GM19395 (cell line): ENCODE results near the gene THTPA.

Experiments used
- ATAC-seq: cut with Tn5 transposase; IDR thresholded peaks from one replicate; pipeline ENCODE4 v1.9.1; 2021; ENCODE audit warnings: mild to moderate bottlenecking, moderate library complexity; ENCODE audit not compliant: unreplicated experiment

THTPA gene

DNA sequence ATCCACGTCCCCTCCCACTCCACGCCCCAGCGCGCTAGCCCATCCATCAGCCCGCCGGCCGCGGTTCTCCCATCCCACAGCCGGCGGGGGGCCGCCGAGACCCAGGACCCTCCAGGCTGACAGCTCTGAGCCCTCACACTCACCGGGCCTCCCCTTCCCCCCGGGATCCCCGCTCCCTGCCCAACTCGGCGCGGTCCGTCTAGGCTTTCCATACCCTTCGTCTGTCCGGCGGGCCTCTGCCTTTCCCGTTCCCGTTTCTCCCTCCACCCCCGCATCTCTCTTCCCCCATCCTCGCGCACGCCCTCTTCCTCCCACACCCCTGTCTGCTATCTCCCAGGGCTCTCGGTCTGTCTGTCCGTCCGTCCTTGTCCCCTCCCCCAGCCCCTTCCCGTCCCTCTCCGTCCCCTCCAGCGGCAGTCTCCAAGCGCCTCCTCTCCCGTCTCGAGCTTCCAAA is 5.2 kb upstream of the THTPA start:
- no peak for ATAC-seq

DNA sequence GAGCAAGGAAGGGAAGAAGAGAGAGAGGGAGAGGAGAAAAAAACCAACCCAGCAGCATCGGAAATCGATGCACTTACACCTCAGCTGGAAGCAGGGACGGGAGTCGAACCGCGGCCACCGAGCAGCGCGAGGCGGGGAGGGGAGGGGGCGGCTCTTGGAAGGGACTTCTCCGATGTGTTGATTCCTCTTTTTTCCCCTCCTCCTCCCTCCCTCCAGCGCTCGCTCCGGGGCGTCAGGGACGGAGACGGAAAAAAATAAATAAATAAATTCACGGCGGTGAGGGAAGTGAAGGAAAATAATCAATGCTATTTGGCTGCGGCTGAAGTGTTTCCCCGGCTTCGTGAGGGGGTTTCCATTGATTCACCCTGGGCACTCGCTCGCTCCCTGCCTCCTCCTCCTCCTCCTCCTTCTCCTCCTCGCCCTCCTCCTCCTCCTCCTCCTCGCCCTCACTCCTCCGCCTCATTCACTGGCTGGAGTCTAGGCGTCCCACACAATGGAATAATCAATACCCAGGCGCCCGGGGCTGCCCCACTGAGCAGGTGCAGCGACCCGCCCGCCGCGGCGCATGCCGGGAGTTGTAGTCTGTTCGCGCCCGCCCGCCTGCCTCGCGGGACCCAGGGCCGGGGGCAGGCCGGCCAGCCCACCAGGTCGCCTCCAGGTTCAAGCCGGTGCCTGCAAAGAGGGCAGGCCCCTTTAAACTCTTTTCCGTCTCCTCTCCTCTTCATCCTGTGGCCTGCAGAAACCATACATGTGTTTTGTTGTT is 4.6 kb upstream of the THTPA start, which contains the start of gene ZFHX2:
Gene ZFHX2 (minus strand): TSS at position 500 of the 763 bp plus-strand sequence. CDS start 16,440 bp downstream, outside the sequence.
- no peak for ATAC-seq

DNA sequence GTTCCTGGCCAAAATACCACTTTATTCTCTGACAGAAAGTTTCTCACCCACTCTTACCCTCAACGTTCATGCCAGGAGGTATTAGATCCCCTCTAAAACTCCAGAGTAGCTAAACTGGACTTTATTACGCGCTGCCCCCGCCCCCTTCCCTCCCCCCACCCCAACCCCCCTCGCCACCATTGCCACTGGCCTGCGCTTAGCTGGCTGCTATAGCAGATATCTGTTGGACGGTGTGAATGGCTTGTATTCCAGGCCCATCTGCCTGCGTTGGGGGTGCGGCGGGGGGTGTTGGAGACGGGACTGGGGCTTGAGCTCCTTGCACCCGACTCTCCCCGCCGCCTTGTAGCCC is 564 bp upstream of the THTPA start:
- ATAC-seq, result peak; percentile 15

DNA sequence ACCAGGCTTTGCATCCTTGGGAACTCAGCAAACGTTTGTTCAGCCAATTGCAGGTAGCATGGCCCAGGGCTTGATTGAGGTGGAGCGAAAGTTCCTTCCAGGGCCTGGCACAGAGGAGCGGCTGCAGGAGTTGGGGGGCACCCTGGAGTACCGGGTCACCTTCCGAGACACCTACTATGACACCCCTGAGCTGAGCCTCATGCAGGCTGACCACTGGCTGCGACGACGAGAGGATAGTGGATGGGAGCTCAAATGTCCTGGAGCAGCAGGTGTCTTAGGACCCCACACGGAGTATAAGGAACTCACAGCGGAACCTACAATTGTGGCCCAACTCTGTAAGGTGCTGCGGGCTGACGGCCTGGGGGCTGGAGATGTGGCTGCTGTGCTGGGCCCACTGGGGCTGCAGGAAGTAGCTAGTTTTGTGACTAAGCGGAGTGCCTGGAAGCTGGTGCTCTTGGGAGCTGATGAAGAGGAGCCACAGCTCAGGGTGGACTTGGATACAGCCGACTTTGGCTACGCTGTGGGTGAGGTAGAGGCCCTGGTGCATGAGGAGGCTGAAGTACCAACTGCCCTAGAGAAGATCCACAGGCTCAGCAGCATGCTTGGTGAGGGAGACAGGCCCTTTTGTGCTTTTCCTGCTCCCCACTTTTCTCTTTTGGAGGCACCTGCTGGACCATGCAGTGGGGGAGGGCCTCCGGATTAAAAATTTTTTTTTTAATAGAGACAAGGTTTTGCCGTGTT is 799 bp downstream of the THTPA start:
- no peak for ATAC-seq

DNA sequence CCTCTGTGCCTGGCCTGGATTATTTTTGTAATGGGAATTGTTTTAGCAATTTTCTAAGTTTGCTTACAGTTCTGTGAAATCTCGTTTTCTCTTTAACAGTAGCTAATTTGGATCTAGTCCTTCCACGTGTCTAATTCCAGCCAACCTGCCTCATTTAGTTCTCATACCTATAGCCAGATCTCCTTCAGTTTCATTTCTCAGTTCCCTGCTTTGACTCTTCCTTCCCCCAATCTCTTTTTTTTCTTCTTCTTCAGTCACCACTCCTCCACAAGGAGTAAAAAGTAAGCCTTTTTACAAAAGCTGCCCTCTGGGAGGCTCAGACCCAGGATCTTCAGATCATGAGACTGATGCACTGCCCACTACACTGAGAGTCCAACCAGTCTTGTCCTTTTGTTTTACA is 1.4 kb downstream of the THTPA start:
- ATAC-seq, result no peak

DNA sequence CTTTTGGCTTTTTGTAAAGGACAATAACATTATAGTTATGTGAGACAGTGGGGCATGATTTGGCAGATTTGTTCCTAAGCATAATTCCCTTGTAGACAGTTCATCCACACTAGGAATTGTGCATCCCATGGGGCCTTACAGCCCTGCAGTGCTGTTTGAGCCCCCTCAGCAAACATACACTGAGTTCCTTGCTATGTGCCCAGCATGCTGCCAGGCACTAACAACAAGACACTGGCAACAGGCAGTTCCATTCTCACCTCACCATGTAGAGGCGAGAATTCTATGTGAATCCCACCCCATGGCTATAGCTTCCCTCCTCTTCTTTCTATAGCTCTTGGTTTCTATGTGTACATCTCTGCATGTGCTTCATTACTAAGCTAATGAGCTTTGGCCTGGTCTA is 1.9 kb downstream of the THTPA start:
- no peak for ATAC-seq

DNA sequence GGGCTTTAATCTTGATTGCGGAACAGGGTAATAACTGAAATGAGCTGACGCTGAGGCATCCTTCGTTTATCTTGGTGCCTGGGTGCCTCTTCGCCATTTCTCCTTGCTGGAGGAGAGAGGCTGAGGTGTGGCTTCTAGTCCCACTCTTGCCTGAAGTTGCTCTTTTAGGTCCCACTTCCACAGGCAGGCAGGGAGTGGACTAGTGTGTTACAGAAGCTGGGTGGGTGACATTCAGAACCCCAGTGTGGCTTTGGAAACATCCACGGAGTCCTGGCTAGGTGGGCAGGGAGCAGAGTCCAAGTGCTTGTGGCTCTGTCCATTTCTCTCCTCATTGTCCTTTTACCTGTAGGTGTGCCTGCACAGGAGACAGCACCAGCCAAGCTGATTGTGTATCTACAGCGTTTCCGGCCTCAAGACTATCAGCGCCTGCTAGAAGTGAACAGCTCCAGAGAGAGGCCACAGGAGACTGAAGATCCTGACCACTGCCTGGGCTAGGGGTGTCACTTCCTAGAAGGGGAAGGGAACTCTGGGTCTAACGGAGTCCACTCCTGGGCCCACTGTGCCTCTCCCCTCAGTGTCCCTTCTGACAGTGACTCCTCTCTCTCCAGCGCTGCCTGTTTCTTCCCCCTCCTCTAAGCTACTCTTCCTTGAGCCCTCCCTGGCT is 2.4 kb downstream of the THTPA start:
- no peak for ATAC-seq

DNA sequence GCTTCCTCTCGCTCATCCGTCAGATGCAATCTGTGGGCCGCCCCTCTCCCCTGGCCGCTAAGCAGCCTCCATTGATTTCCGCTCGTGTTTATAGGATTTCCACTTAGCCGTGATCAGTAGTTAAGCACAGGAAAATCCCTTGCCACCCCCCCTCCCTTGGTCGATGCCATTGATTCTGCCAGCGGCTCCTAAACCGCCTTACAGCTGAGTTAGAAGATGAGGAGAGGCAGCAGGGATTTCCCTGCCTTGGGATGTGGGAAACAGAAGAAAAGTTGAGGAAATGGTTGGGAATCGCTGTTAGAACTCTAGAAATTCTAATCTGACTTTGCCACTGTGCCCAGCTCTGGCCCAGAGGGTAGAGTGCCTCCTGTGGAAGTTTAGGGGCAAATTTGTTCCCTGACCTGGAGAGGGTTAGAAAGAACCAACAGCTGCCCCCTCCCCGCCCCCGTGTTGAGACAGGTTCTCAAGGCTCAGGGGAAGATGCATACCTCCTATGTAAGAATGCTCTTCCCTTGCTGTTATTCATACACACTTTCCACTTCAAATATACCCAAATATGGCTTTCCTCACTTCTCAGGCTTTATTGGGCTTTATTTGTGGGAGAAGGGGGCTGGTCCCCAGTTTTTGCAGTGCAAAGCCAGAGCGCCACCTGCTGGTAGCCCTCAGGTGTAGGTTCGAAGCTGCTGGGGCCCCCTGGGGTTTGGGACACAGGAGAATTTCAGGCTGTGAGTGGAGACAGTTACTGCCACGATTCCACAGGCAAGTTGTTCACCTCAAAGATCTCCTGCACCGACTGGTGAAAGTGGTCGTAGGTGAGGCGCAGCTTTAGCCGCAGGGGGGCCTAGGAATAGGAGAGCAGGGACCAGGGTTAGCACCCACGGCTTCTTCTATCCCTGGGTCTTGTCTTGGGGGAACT is 3.2 kb downstream of the THTPA start:
- no peak for ATAC-seq

DNA sequence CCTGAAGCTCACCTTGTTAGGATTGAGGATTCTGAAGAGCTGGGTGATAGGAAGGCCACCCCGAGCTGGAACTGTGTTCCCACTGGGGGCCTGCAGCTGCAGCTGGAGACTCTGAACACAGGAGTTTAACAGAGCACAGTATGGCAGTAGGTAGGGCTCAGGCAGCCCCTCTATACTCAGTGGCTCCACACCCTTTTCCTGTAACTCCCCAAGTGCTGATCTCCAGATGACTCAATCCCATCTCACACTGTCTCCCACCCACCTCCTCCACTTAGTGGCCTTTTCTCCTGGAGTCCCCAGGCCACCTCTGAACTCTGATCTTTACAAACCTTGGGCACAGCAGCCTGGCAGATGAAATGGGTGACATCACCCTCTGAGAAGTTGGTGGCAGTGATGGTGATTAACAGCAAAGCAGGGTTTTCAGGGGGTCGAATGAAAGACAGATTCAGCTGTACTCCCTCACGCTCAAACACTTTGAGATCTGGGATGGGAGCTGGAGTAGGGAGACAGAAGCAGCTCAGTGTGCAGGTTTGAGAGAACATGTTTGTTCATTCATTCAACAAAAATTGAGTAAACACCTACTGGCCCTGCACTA is 4.0 kb downstream of the THTPA start:
- ATAC-seq, result no peak

DNA sequence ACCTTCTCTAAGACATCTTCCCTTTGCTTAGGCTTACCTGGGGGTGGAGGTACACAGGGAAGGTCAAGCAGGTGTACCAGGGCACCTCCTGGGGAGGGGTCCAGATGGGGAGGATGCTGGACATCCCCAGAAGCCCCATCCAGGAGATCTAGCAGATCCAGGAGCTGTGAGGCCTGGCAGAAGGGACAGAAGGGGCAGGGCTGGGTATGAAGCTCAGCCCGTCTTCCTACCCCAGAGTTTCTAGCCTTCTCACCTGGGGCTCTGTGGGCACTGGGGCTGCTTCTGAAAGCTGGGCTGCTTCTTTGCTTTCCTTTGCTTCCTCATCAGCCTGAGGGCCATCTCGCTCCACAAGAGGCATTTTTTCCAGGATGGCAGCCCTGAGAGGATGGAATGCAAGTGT is 5.2 kb downstream of the THTPA start:
- no peak for ATAC-seq

DNA sequence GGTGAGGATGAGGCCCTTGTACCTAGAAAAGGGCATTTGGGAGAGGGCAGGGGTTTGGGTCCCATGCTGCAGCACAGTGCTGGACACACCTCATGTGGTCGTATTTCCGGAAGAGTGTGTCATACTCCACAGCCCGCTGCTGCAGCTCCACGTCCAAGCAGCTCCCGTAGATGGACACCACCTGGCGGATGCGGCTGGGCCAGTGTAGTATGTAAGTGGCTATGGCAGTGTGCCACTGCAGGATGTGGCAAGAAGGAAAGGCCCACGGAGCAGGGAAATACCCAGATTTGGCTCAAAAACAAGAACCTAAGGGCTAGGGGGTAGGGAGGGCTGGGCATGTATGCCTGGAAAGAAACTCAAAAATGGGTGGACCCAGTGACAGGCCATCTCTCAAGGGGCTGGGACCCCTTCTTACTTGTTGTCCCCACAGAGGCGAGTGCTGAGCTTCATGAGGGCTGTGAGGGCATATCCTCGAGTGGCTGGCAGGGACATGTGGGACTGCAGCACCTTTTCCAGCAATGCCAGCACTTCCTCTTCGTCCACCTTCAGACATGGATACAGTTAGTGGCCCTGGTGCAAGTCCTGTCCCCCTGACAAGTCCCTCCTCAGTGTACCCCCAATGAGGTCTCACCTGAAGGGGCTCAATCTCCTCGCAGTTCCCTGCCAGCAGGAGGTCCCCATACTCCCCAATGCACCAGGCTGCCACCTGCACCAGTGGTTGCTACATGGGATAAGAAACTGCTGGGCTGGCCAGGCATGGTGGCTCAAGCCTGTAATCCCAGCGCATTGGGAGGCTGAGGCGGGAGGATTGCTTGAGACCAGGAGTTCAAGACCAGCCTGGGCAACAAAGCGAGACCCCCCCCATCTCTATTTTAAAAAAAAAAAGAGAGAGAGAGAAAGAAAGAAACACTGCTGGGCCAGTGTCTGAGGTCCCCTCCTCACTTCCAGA is 6.1 kb downstream of the THTPA start:
- ATAC-seq, result no peak

DNA sequence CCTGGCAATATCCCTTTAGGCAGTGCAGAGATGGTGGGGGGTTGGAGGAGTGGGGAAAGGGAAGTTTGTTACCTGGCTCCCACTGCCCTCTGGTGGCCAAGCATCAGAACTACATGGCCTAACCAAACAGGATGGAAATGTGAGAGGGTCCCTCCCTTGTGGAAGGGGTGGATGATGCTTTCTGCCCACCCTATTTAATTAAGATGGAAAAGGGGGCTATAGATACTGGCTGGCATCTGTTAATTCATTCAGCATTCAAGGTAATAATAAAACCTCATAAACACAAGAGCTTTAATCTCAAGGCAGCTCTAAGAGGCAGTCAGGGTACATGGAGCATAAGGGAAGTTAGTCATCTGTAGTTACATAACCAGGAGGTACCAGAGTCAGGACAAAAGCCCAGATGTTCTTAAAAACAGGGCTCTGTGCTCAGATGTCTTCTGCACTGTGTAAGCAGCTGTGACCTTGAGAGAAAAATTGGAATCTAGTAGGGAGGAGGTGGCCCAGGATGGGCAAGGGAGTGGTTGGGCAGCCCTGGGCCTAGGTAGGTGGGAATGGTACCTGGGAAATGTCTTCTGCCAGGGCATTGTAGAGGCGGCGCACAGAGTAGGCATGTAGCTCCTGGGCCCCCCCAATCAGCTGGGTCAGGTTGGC is 6.9 kb downstream of the THTPA start:
- ATAC-seq, result no peak

DNA sequence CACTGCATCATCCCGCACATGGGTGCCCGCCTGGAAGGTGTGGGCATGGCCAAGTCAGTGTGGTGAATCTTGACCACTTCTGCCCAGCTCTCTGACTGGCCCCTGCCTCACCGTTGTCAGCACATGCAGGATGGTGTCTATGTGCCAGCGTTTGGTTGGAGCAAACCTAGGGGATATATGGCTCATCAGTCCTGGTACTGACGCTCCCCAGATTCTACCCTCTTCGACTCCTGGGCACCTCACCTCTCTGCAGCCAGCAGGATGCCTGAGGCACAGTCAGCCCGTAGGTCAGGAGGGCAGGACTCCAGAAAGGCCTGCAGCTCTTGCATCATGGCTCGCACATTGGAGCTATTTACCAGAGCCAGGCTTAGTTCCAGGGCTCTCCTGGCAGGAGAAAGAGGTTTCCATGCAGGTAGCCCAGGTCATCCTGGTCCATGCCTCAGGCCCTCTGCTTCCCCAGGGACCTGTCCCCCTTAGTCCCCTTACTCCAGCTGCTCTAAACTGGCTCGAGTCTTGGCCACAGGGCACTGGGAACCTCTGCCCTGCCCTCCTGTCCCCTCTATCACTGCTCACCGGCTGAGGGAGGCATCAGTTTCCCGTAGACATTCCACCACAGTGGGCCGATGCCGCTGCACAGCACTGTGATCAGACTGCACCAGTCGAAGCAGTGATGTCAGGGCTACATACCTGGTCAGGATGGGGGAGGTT is 7.6 kb downstream of the THTPA start:
- ATAC-seq, result no peak

DNA sequence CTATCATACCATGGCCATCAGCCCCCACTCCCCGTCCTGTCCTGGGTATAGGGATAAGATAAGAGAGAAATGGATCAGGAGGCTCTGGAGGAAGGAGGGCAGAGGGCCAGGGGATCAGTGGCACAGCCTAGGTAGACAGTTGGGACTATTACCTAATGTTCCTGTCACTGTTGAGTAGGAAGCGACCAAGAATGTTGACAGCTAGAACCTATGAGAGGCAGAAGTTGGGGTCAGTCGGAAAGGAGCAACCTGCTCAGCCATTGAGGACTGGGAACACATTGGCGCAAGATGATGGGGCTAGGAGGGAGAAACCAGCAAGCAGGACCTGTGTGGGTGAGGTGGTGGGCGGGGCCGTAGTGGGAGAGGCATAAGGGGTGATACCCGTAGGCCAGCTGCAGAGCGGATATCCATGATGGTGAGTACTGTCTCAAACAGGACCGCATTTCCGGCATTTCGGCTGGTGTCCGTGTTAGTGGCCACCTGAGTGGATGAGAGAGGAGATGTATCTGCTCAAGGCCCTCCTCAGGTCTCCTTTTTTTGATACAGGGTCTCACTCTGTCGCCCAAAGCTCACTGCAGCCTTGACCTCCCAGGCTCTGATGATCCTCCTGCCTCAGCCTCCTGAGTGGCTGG is 8.2 kb downstream of the THTPA start:
- ATAC-seq, result no peak

DNA sequence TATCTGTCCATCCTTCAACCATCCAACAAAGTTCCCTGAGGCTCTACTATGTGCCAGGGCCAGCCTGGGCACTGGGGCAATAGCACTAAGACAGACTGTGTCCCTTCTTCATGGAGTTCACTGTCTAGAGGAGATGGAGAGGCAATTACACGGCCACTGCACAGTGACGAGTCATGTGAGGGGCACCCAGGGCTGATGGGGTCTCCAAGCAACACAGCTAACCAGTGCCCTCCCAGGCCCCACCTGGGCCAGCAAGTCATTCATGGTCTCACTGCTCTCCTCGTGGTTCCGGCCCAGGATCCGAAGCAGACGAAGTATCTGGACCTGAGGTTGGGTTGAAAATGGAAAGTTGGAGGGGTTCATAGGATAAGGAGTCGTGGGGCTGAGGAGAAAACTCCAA is 8.8 kb downstream of the THTPA start:
- ATAC-seq, result no peak

DNA sequence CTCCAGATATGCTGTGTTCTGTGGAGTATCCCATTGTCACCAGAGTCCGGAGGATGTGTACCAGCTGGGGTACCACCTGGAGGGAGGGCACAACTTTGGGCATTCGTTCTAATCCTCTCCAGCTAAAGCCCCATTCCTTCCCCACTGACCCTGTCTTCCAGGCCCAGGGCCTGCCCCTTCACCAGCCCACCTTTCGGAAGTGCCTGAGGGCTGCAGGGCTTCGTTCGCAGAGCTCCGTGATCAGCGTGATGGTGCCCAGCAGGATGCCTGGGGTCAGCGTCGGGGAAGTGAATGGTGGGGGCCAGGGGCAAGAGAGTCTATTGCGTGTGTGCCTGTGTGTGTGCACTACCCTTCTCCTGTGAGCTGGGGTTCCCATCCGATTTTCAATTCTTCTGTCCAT is 9.6 kb downstream of the THTPA start:
- no peak for ATAC-seq

DNA sequence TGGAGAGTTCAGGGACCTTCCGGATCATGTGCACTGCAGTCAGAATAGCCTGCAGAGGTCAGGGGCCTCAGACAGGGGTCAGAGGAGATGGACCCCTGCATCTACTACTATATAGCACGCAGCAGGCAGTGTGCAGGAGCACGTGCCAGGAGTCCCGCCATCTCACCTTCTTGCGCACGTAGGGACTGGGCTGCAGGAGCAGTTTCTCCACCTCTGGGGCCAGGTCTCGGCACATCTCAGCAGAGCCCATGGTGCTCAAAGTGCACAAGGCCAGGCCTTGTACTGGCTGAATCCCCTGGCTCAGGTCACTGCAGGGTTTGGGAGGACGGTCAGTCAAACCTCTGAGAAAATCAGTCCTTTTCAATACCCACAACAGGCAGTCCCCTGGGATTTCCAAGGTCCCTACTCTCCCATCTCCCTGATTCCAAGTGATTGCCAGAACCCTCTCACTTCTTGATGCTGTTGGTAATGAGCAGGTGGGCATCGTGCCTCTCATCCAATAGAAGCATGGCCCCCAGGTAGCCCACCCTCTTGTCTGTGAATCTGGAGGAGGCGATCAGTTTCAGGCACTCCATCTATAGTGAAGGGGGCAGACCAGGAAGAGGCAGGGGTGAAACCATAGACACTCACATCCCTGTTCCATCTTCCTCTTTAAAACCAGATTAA is 10.2 kb downstream of the THTPA start:
- no peak for ATAC-seq
